OCI-LY3 (cell line): ENCODE results near the gene TBXAS1.

Experiments used
- H2AFZ ChIP-seq: fragments of 200-600, 300-600 bp; shearing (Covaris generic); 2 replicates; pipeline ENCODE4 v1.6.0; 2014; ENCODE audit warnings: antibody characterized with exemption, low read depth, low read length
- H3K27ac ChIP-seq: fragments of 200-600, 300-600 bp; sonication (generic); 2 replicates; pipeline ENCODE4 v1.5.1; 2014; ENCODE audit warnings: mild to moderate bottlenecking, low read length, moderate library complexity, mixed read lengths
- H3K27me3 ChIP-seq: fragments of 200-600, 300-600 bp; sonication (generic); 2 replicates; pipeline ENCODE4 v1.6.1; 2014; ENCODE audit warnings: low read depth, low read length, mixed read lengths
- H3K36me3 ChIP-seq: fragments of 200-600, 300-600 bp; sonication (generic); replicated peaks from 2 replicates; pipeline ENCODE3; 2014; ENCODE audit warnings: low read depth, low read length, mixed read lengths
- H3K4me1 ChIP-seq: fragments of 300-600, 200-600 bp; sonication (generic); 2 replicates; pipeline ENCODE4 v1.6.1; 2014; ENCODE audit warnings: low read length, mixed read lengths
- H3K4me2 ChIP-seq: fragments of 200-600, 300-600 bp; sonication (generic); 2 replicates; pipeline ENCODE4 v1.6.1; 2014; ENCODE audit warnings: low read length, mixed read lengths
- H3K4me3 ChIP-seq: fragments of 300-600, 200-600 bp; sonication (generic); 2 replicates; pipeline ENCODE4 v1.5.1; 2014; ENCODE audit warnings: antibody characterized with exemption, mild to moderate bottlenecking, low read length, moderate library complexity
- H3K79me2 ChIP-seq: fragments of 300-600, 200-600 bp; shearing (Covaris generic); 2 replicates; pipeline ENCODE4 v1.6.1; 2014; ENCODE audit warnings: mild to moderate bottlenecking, low read length, mixed read lengths
- H3K9ac ChIP-seq: fragments of 300-600, 200-600 bp; shearing (Covaris generic); 2 replicates; pipeline ENCODE4 v1.6.0; 2014; ENCODE audit warnings: mild to moderate bottlenecking, low read length, moderate library complexity
- H3K9me3 ChIP-seq: fragments of 200-600, 300-600 bp; shearing (Covaris generic); 2 replicates; pipeline ENCODE4 v1.6.1; 2014; ENCODE audit warnings: low read length, mixed read lengths; ENCODE audit not compliant: insufficient read depth
- H4K20me1 ChIP-seq: fragments of 200-600, 300-600 bp; sonication (generic); 2 replicates; pipeline ENCODE4 v1.6.1; 2016; ENCODE audit warnings: low read length, mixed read lengths; ENCODE audit not compliant: insufficient read depth
- EZH2phosphoT487 ChIP-seq: fragments of 200-600 bp; shearing (Covaris generic); IDR thresholded peaks from 2 replicates; pipeline ENCODE4 v1.6.1; 2018; ENCODE audit warnings: antibody characterized with exemption, mixed run types, low read depth
- TF ChIP-seq, protein P1 (sequence below): fragments of 200-600, 300-600 bp; sonication (generic); IDR thresholded peaks from 2 replicates; pipeline ENCODE4 v1.5.1; 2014; ENCODE audit warnings: antibody characterized with exemption, low read length, low read depth

The TBXAS1 gene

DNA sequence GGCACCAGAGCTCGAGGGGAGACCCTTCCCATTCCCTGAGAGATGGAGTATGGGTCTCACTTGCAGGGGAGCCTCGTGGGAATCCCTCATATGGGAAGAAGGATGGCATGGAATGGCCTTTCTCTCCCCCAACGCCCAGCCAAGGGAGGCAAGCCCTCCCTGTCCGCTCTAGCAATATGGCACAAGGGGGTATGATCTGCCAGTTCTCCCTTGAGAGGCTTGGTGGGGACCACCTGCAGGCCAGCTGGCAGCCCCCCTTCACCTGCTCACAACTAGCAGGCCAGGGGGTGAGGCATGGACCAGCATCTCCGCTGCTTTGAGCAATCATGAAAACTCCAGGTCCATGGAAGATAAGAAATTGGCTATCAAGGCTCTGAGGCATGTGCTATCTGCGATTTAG, 162.8 kb downstream of the TBXAS1 start:
- Histone ChIP-seq H3K4me2 (no peak overlapping the region), H3K9me3 (no peaks in the 10 kb centered on the region), H3K27ac (no peak overlapping the region)

DNA sequence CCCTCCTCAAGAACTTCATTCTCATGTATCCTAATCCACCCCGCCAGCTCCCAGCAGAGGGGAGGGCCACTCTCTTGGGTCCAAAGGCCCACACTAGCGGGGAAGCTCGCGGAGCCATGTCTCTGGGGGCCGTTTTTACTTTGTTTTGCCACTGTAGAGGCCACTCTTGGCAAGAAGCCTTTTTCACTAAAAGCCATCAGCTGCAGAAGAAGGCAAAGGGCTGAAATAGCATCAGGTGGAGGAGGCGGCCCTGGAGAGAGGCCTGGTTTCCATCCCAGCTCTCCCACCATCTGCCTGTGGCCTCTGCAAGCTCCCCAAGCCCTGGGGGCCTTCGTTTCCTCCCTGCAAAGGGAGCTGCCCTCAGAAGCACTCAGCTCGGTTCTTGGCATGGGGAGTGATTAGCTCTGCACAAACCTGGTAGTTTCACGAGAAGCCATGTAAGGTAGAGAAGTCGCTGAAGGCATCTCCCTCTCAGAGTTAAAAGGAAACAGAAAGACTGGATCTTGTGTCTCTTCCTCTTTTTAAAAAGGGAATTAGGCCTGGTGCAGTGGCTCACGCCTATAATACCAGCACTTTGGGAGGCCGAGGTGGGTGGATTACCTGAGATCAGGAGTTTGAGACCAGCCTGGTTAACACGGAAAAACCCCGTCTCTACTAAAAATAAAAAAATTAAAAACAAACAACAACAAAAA, 163.4 kb downstream of the TBXAS1 start:
- H3K9ac ChIP-seq: no peak overlapping the region
- H3K27me3 ChIP-seq: peaks cover 5% of the 10 kb centered on the region; the same call in 1 of the 2 replicates
- H3K4me3 ChIP-seq: no peak overlapping the region
- no peaks in the 10 kb centered on the region for H4K20me1 ChIP-seq
- H3K4me1 ChIP-seq: no peaks in the 10 kb centered on the region
- H3K27ac ChIP-seq: no peak overlapping the region
- H3K9me3 ChIP-seq: no peaks in the 10 kb centered on the region
- no peaks in the 10 kb centered on the region for H3K79me2 ChIP-seq
- no peak overlapping the region for H2AFZ ChIP-seq
- no peak for TF ChIP-seq EZH2phosphoT487
- TF ChIP-seq, protein P1, sequence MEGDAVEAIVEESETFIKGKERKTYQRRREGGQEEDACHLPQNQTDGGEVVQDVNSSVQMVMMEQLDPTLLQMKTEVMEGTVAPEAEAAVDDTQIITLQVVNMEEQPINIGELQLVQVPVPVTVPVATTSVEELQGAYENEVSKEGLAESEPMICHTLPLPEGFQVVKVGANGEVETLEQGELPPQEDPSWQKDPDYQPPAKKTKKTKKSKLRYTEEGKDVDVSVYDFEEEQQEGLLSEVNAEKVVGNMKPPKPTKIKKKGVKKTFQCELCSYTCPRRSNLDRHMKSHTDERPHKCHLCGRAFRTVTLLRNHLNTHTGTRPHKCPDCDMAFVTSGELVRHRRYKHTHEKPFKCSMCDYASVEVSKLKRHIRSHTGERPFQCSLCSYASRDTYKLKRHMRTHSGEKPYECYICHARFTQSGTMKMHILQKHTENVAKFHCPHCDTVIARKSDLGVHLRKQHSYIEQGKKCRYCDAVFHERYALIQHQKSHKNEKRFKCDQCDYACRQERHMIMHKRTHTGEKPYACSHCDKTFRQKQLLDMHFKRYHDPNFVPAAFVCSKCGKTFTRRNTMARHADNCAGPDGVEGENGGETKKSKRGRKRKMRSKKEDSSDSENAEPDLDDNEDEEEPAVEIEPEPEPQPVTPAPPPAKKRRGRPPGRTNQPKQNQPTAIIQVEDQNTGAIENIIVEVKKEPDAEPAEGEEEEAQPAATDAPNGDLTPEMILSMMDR: no peak
- H3K4me2 ChIP-seq: no peak overlapping the region
- no peaks in the 10 kb centered on the region for H3K36me3 ChIP-seq

More for the DNA sequence above, 162.8 kb downstream of the TBXAS1 start:
- no peak overlapping the region for H2AFZ ChIP-seq
- no peaks in the 10 kb centered on the region for H3K36me3 ChIP-seq
- TF ChIP-seq, protein P1: no peak
- TF ChIP-seq EZH2phosphoT487: no peak
- H3K9ac ChIP-seq: no peak overlapping the region
- H3K27me3 ChIP-seq: no peaks in the 10 kb centered on the region
- no peaks in the 10 kb centered on the region for H3K79me2 ChIP-seq
- no peak overlapping the region for H3K4me3 ChIP-seq
- no peaks in the 10 kb centered on the region for H3K4me1 ChIP-seq
- no peaks in the 10 kb centered on the region for H4K20me1 ChIP-seq

DNA sequence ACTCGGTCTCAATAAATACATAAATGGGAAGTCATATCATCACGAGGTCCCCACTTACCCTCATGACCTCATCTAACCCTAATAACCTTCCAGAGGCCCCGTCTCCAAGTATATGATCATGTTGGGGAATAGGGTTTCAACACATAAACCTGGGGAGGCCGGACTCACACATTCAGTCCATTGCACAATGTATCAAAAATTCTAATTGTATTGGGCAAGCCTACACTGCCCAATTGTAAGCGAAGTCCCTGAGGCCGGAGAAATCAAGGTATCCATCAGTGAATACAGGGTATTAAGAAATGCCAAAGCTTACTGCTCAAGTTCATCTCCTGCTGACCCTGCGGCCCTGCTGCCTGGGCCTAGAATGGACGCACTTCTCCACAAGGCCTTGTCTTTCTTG, 164.1 kb downstream of the TBXAS1 start:
- no peak overlapping the region for H3K27ac ChIP-seq
- H3K36me3 ChIP-seq: no peaks in the 10 kb centered on the region
- no peaks in the 10 kb centered on the region for H3K9me3 ChIP-seq
- no peak overlapping the region for H2AFZ ChIP-seq
- H3K9ac ChIP-seq: no peak overlapping the region
- no peak for TF ChIP-seq EZH2phosphoT487
- TF ChIP-seq, protein P1: no peak
- no peak overlapping the region for H3K4me3 ChIP-seq
- no peaks in the 10 kb centered on the region for H4K20me1 ChIP-seq
- no peaks in the 10 kb centered on the region for H3K4me1 ChIP-seq
- H3K79me2 ChIP-seq: no peaks in the 10 kb centered on the region
- H3K4me2 ChIP-seq: no peak overlapping the region
- peaks cover 12% of the 10 kb centered on the region; the same call in 1 of the 2 replicates for H3K27me3 ChIP-seq

DNA sequence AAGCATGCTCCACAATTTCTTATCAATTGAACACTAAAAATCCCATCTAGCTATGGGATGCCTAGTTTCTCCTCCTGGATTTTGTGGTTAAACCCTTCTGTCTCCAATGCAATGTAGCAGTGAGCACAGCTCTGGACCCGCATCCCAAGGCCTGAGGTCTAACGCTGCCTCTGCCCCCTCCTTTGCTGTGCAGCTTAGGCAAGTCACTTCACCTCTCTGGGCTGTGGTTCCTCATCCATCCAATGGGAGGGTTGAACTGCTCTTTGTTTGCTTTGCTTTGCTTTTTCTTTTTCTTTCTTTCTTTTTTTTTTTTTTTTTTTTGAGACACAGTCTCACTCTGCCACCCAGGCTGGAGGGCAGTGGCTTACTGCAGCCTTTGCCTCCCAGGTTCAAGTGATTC, 164.5 kb downstream of the TBXAS1 start:
- Histone ChIP-seq H3K27me3 (peaks cover 14% of the 10 kb centered on the region; the same call in 1 of the 2 replicates), H3K27ac (no peak overlapping the region), H3K4me1 (no peaks in the 10 kb centered on the region), H3K4me2 (no peak overlapping the region), H3K36me3 (no peaks in the 10 kb centered on the region), H3K4me3 (no peak overlapping the region), H2AFZ (no peak overlapping the region), H3K79me2 (no peaks in the 10 kb centered on the region), H3K9ac (no peak overlapping the region), H4K20me1 (no peaks in the 10 kb centered on the region), H3K9me3 (no peaks in the 10 kb centered on the region)
- TF ChIP-seq, protein P1: no peak
- no peak for TF ChIP-seq EZH2phosphoT487
